Endothelial cell of umbilical vein (primary cell): Measurements from ENCODE around the gene RAI1. TPM values are rescaled to one million over a fixed set of nuclear protein-coding genes. Genes with fewer than 3 reads are reported as not detected.
A peak's percentile ranks its signal among the peaks of the same experiment; 100 is the strongest.

Experiments used
- BruUV-seq: library from RNA; stranded (reverse); fragments of 400-500 nt; replicated peaks from 2 replicates; lab custom pipeline; 2021; lab: Mats Ljungman, UMichigan
- CTCF ChIA-PET: fragments of 300-600, 350-600 bp; sonication (Branson Sonifier 250); formaldehyde crosslinking; loops from one replicate; lab custom pipeline; 2021; ENCODE audit warnings: antibody characterized with exemption, inconsistent platforms; lab: Charles Lee
- POLR2A ChIA-PET: fragments of 300-600, 350-600 bp; sonication (Branson Sonifier 250); formaldehyde crosslinking; loops from one replicate; lab custom pipeline; 2021; ENCODE audit warnings: antibody characterized with exemption, inconsistent platforms; lab: Charles Lee
- DNase-seq: peaks from one replicate; pipeline ENCODE4 v3.0.0-alpha.2; 2011; ENCODE audit warnings: low read depth, low spot score
- FAIRE-seq: peaks from 2 replicates; lab custom pipeline; 2011; peaks lifted over from hg19 to GRCh38; lab: Jason Lieb, UNC
- H2AFZ ChIP-seq: 2 replicates; pipeline ENCODE4 v1.6.0; 2012; ENCODE audit warnings: low read depth, low read length, control low read depth, inconsistent platforms
- H3K27ac ChIP-seq: 2 replicates; pipeline ENCODE4 v1.5.1; 2011; ENCODE audit warnings: low read depth, mild to moderate bottlenecking, control low read depth, low read length, moderate library complexity; ENCODE audit not compliant: insufficient read depth
- H3K27me3 ChIP-seq, 2 experiments: 2 replicates each; pipeline versions ENCODE4 v1.6.0 to v1.6.1; 2011; ENCODE audit warnings: low read length in 2 of 2, mixed read lengths in 1 of 2; ENCODE audit not compliant: control insufficient read depth in 2 of 2, insufficient read depth in 2 of 2
- H3K36me3 ChIP-seq, 2 experiments: 2 replicates in 1 of 2; 3 replicates in 1 of 2; pipeline ENCODE4 v1.5.1; 2011; ENCODE audit warnings: low read length in 2 of 2, mild to moderate bottlenecking in 1 of 2, moderate library complexity in 1 of 2; ENCODE audit not compliant: control insufficient read depth in 2 of 2, insufficient read depth in 2 of 2; ENCODE audit errors: extremely low read depth in 1 of 2
- H3K4me1 ChIP-seq: 3 replicates; pipeline ENCODE4 v1.5.1; 2011; ENCODE audit warnings: mild to moderate bottlenecking, low read length; ENCODE audit not compliant: control insufficient read depth, insufficient read depth; ENCODE audit errors: extremely low read depth
- H3K4me2 ChIP-seq: 2 replicates; pipeline ENCODE4 v1.6.1; 2011; ENCODE audit warnings: low read length, control low read depth, mixed read lengths; ENCODE audit not compliant: insufficient read depth
- H3K4me3 ChIP-seq, 3 experiments: fragments of 200-600 bp in 1 of 3; sonication (generic), shearing (Covaris generic) in 1 of 3; replicated peaks in 1 of 3; 2 replicates each; pipeline ENCODE4 v1.5.1; 2011 to 2016; ENCODE audit warnings: control low read depth in 3 of 3, low read length in 3 of 3, mild to moderate bottlenecking in 2 of 3, inconsistent platforms in 1 of 3, low read depth in 1 of 3, moderate library complexity in 1 of 3; ENCODE audit not compliant: insufficient read depth in 1 of 3
- H3K79me2 ChIP-seq: 2 replicates; pipeline ENCODE4 v1.6.0; 2012; ENCODE audit warnings: low read length, inconsistent platforms; ENCODE audit not compliant: control insufficient read depth, insufficient read depth
- H3K9ac ChIP-seq: replicated peaks from 2 replicates; pipeline ENCODE3; 2011; ENCODE audit warnings: low read length, control low read depth; ENCODE audit not compliant: insufficient read depth; ENCODE audit errors: extremely low read depth
- H3K9me1 ChIP-seq: replicated peaks from 3 replicates; pipeline ENCODE4 v1.6.0; 2011; ENCODE audit warnings: mild to moderate bottlenecking, low read length; ENCODE audit not compliant: control insufficient read depth, insufficient read depth; ENCODE audit errors: extremely low read depth
- H3K9me3 ChIP-seq: replicated peaks from 2 replicates; pipeline ENCODE4 v1.5.1; 2012; ENCODE audit warnings: low read length, inconsistent platforms; ENCODE audit not compliant: control insufficient read depth, insufficient read depth
- H4K20me1 ChIP-seq: replicated peaks from 2 replicates; pipeline ENCODE3; 2011; ENCODE audit warnings: mild to moderate bottlenecking, low read length; ENCODE audit not compliant: control insufficient read depth, insufficient read depth; ENCODE audit errors: extremely low read depth
- EZH2 ChIP-seq: IDR thresholded peaks from 2 replicates; pipeline ENCODE4 v1.6.1; 2012; ENCODE audit warnings: borderline replicate concordance, low read depth, mild to moderate bottlenecking, moderate library complexity, low read length, inconsistent platforms; ENCODE audit not compliant: severe bottlenecking
- FOS ChIP-seq: IDR thresholded peaks from 2 replicates; pipeline ENCODE4 v1.6.1; 2011; ENCODE audit warnings: mild to moderate bottlenecking, low read length, moderate library complexity, borderline replicate concordance; ENCODE audit not compliant: insufficient read depth
- JUN ChIP-seq: IDR thresholded peaks from 2 replicates; pipeline ENCODE4 v1.6.1; 2011; ENCODE audit warnings: borderline replicate concordance, low read depth; ENCODE audit not compliant: insufficient read length, insufficient read depth
- MYC ChIP-seq: IDR thresholded peaks from one replicate; pipeline ENCODE4 v1.6.1; 2011; ENCODE audit warnings: mild to moderate bottlenecking, low read depth, low read length
- POLR2A ChIP-seq: IDR thresholded peaks from 2 replicates; pipeline ENCODE4 v1.6.1; 2012; ENCODE audit warnings: low read depth, mild to moderate bottlenecking, control low read depth, low read length
- POLR2AphosphoS5 ChIP-seq: IDR thresholded peaks from 2 replicates; pipeline ENCODE4 v1.6.1; 2012; ENCODE audit warnings: low read depth, mild to moderate bottlenecking, control low read depth, low read length, moderate library complexity; ENCODE audit not compliant: insufficient read depth
- dilution Hi-C: fragments of 300-500 bp; cut with MboI; formaldehyde crosslinking; loops from one replicate; pipeline ENCODE4 v1.15.0; 2019; ENCODE audit warnings: low sequenced_read_pairs; ENCODE audit not compliant: extremely low pct_ligation_motif_present
- intact Hi-C: fragments of 100-400 bp; cut with micrococcal nuclease; formaldehyde crosslinking; loops from one replicate; pipeline ENCODE4 v1.10.0; 2022
- polyA plus RNA-seq, 4 experiments: library from polyadenylated mRNA; depleted of rRNA in 3 of 4; stranded (reverse) in 3 of 4; unstranded in 1 of 4; fragments of >200 nt; gene quantifications; 2 replicates each; pipeline versions ENCODE4 v1.2.1 to v1.2.3, GENCODE V29; 2011 to 2012; ENCODE audit warnings: missing spikeins in 1 of 4
- total RNA-seq: library from RNA; stranded (reverse); gene quantifications from 2 replicates; pipeline ENCODE4 v1.2.3, GENCODE V29; 2021
- TF ChIP-seq, protein P1 (sequence below), 2 donors: IDR thresholded peaks; 1 replicate in 1 of 2; 2 replicates in 1 of 2; pipeline ENCODE4 v1.5.1; 2011; ENCODE audit warnings: low read length in 2 of 2, mild to moderate bottlenecking in 2 of 2, moderate library complexity in 2 of 2, control low read depth in 1 of 2, inconsistent platforms in 1 of 2, low read depth in 1 of 2; ENCODE audit not compliant: insufficient read depth in 1 of 2; ENCODE audit errors: extremely low read depth in 1 of 2
- TF ChIP-seq, protein P2 (sequence below): IDR thresholded peaks from 2 replicates; pipeline ENCODE4 v1.6.1; 2011; ENCODE audit not compliant: insufficient read depth, insufficient read length

The RAI1 gene
- total and polyA plus RNA-seq, 2 donors (not counting 3 experiments of a cell fraction or from before 2014, with no cell fraction given): 7.8 to 43.3 TPM

DNA sequence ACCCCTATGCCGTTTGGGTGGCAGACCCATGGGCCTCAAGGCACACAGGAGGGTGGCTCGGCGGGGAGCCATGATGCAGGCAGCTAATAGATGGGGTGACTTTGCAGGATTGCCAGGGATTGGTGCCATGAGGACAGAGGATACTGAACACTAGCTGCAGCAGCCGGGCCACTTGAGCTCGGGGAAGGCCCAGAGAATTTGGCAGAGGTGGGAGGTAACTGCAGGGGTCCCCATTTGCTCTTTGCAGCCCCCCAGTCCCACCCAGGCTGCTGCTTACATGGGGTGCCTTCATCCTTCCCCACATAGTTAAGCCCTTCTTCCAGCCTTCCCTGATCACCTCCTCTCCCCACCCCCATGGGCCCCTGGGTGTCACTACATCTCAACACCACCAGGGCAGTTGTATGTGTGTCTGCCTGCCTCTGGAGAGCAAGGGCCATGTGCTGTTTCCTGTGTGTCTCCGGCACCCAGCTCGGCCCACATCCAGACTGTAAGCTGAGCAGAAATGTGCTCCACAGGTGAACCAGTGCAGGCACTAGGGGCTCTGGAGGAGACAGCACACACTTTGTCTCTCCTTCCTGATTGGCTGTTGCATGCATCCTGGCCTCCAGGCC is 103.5 kb downstream of the RAI1 start:
- dilution Hi-C loops: no loop called here
- Histone ChIP-seq H3K9me3 (no peaks in the 10 kb centered on the region), H3K27ac (no peak overlapping the region), H3K9ac (no peak overlapping the region), H4K20me1 (peaks cover 3% of the 10 kb centered on the region), H2AFZ (no peak overlapping the region), H3K79me2 (no peaks in the 10 kb centered on the region), H3K4me1 (peaks cover 30% of the 10 kb centered on the region), H3K4me2 (no peak overlapping the region), H3K36me3 (no peaks in the 10 kb centered on the region), H3K9me1 (no peaks in the 10 kb centered on the region), H3K4me3 (no peak overlapping the region), H3K27me3 (no peaks in the 10 kb centered on the region)
- ChIA-PET CTCF (interaction anchor here (1.4 to 1.9 kb wide), 2 partner anchors 10 to 105 kb away, joined by 5 to 7 read pairs; no protein-coding TSS in a partner anchor), POLR2A (no interaction called here)
- BruUV-seq: no TSS peak
- FAIRE-seq: no peak
- TF ChIP-seq POLR2A (no peak), EZH2 (no peak), JUN (no peak), POLR2AphosphoS5 (no peak), FOS (no peak), MYC (no peak)
- TF ChIP-seq, protein P1, sequence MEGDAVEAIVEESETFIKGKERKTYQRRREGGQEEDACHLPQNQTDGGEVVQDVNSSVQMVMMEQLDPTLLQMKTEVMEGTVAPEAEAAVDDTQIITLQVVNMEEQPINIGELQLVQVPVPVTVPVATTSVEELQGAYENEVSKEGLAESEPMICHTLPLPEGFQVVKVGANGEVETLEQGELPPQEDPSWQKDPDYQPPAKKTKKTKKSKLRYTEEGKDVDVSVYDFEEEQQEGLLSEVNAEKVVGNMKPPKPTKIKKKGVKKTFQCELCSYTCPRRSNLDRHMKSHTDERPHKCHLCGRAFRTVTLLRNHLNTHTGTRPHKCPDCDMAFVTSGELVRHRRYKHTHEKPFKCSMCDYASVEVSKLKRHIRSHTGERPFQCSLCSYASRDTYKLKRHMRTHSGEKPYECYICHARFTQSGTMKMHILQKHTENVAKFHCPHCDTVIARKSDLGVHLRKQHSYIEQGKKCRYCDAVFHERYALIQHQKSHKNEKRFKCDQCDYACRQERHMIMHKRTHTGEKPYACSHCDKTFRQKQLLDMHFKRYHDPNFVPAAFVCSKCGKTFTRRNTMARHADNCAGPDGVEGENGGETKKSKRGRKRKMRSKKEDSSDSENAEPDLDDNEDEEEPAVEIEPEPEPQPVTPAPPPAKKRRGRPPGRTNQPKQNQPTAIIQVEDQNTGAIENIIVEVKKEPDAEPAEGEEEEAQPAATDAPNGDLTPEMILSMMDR (IDR thresholded peaks at IDR 0.05; ENCODE audit: extremely low read depth in 1 of 2, insufficient read depth in 1 of 2, low read depth in 1 of 2, low read length in 2 of 2): peak in 1 of 2 donors; percentile 8
- TF ChIP-seq, protein P2, sequence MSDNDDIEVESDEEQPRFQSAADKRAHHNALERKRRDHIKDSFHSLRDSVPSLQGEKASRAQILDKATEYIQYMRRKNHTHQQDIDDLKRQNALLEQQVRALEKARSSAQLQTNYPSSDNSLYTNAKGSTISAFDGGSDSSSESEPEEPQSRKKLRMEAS: no peak
- intact Hi-C loops: loop anchor here (2.0 to 5.0 kb wide), 2 partner anchors 57 to 102 kb away; no protein-coding TSS in a partner anchor
- DNase-seq: no peak
